Brain microvascular endothelial cell (primary cell): Measurements from ENCODE around the gene ALDH6A1.

Source experiments
- DNase-seq: peaks from one replicate; pipeline ENCODE4 v3.0.0-alpha.2; 2020
- H3K27ac ChIP-seq: fragments of 250-450 bp; sonication (Bioruptor Pico); 2 replicates; pipeline ENCODE4 v1.5.1; 2020; ENCODE audit warnings: mild to moderate bottlenecking, moderate library complexity
- H3K27me3 ChIP-seq: fragments of 250-450 bp; sonication (Bioruptor Pico); replicated peaks from 2 replicates; pipeline ENCODE4 v1.5.1; 2020; ENCODE audit warnings: mild to moderate bottlenecking
- H3K36me3 ChIP-seq: fragments of 250-450 bp; sonication (Bioruptor Pico); replicated peaks from 2 replicates; pipeline ENCODE4 v1.5.1; 2020; ENCODE audit warnings: mild to moderate bottlenecking
- H3K4me3 ChIP-seq: 2 replicates; pipeline ENCODE4 v1.5.1; 2011; ENCODE audit warnings: low read depth, mild to moderate bottlenecking, control low read depth, low read length, moderate library complexity
- CTCF ChIP-seq: IDR thresholded peaks from 2 replicates; pipeline ENCODE4 v1.5.1; 2011; ENCODE audit warnings: low read depth, mild to moderate bottlenecking, moderate library complexity, low read length, control low read depth, inconsistent platforms; ENCODE audit errors: missing control alignments
- in situ Hi-C: cut with HindIII; loops from 2 replicates; pipeline ENCODE4 v1.10.0; 2017; ENCODE audit warnings: low sequenced_read_pairs, low pct_ligation_motif_present

ALDH6A1 gene

GRCh38 chr14:74042296-74042695, 42.0 kb downstream of the ALDH6A1 start:
- DNase-seq, result no peak
- TF ChIP-seq CTCF, result no peak
- Histone ChIP-seq H3K4me3 (no peak overlapping the region), H3K27me3 (no peaks in the 10 kb centered on the region), H3K36me3 (no peaks in the 10 kb centered on the region), H3K27ac (no peak overlapping the region)
- in situ Hi-C loops, result no loop called here

GRCh38 chr14:74038020-74038859, 46.0 kb downstream of the ALDH6A1 start:
- peak; percentile 39 for DNase-seq
- H3K27ac ChIP-seq, result no peak overlapping the region
- H3K27me3 ChIP-seq, result no peaks in the 10 kb centered on the region
- H3K36me3 ChIP-seq, result no peaks in the 10 kb centered on the region
- peak; percentile 48 for TF ChIP-seq CTCF
- in situ Hi-C loops, result no loop called here
- H3K4me3 ChIP-seq, result no peak overlapping the region

- in situ Hi-C loops, result no loop called here
These were observed 48.7 kb downstream of the ALDH6A1 start for GRCh38 chr14:74035556-74035955.

GRCh38 chr14:74034572-74034971, 49.7 kb downstream of the ALDH6A1 start:
- DNase-seq, result no peak
- H3K27ac ChIP-seq, result no peak overlapping the region
- H3K36me3 ChIP-seq, result no peaks in the 10 kb centered on the region
- in situ Hi-C loops, result no loop called here
- H3K27me3 ChIP-seq, result no peaks in the 10 kb centered on the region
- H3K4me3 ChIP-seq, result no peak overlapping the region
- no peak for TF ChIP-seq CTCF

More at GRCh38 chr14:74035556-74035955, 48.7 kb downstream of the ALDH6A1 start:
- Histone ChIP-seq H3K36me3 (no peaks in the 10 kb centered on the region), H3K4me3 (no peak overlapping the region), H3K27me3 (no peaks in the 10 kb centered on the region), H3K27ac (no peak overlapping the region)
- DNase-seq, result peak; percentile 32
- TF ChIP-seq CTCF, result no peak

- in situ Hi-C loops, result no loop called here
- Histone ChIP-seq H3K27me3 (no peaks in the 10 kb centered on the region), H3K27ac (no peak overlapping the region), H3K36me3 (no peaks in the 10 kb centered on the region), H3K4me3 (no peak overlapping the region)
- no peak for DNase-seq
- no peak for TF ChIP-seq CTCF
These were observed 55.1 kb downstream of the ALDH6A1 start for GRCh38 chr14:74029136-74029535.
